Measurements from ENCODE around the gene DCDC1.

DCDC1 gene

GRCh38 chr11:31369348-31370329 is at the start of gene DCDC1, which contains the start of gene DNAJC24:
DCDC1 (minus strand) TSS chr11:31369739; CDS start chr11:31328280, 41,459 bp downstream.
DNAJC24 (plus strand) TSS chr11:31369860; CDS start chr11:31370749, 889 bp downstream.
- DNase-seq (ENCODE audit: low read depth), result peak; percentile 91

DNA sequence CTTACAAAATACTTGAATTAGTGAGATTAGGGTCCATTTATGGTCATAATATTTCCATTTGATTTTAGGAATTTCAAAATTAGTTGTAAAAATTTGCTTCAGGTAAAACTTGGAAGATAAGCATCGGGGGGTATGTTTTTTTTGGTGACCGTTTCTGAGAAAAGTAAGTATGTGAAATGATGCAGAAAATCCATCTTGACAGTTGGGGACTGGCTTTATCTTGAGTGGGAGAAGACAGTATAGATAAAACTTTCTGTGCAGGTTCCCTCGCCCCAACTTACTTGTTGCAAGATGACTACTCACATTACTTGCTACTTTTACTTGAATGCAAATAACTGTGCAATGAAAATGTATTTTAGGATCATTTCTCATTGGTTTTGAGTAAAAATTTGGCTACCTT is 49.6 kb upstream of the DCDC1 start:
- no peak for DNase-seq (ENCODE audit: low read depth)

DNA sequence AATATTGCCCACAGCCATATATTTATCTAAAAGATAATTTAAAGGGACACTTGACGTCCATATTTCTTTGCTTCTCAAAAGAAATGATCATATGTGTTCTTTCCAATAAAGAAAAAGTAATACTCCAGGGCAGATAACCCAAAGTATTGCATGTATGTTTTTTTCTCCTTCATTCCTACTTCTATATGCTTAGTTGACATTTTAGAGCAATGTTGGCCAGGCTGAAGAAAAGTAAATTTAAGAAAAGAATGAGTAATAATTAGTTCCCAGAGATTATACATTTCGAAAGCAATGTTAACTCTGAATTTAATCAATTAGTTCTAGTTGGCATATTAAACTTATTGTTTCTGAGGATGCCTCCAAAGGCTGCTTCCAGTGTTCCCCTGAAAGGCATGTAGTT is 48.3 kb upstream of the DCDC1 start:
- no peak for DNase-seq (ENCODE audit: low read depth)

- no peak for DNase-seq (ENCODE audit: low read depth)
Measured at GRCh38 chr11:31417357-31417756, 47.8 kb upstream of the DCDC1 start.

- DNase-seq (ENCODE audit: low read depth), result no peak
Measured at GRCh38 chr11:31415435-31415834, 45.9 kb upstream of the DCDC1 start.

DNA sequence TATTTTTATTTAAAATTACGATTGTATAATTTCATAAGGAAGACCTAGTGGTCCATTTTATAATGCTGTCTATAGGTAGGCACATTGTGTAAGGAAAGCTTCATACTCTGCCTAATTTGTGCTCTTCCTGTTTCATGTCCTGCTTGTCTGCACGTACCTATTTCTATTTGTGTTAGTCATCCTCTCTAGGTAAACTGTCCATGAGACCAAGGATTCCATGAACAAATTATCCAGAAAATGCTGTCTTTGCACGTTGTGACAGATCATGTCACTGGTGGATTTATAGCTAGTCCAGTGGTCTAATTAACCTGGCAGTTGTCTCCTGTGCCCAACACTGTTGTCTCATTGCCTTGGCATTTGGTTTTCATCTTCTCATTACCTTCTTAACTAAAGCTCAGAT is 44.8 kb upstream of the DCDC1 start:
- no peak for DNase-seq (ENCODE audit: low read depth)

DNA sequence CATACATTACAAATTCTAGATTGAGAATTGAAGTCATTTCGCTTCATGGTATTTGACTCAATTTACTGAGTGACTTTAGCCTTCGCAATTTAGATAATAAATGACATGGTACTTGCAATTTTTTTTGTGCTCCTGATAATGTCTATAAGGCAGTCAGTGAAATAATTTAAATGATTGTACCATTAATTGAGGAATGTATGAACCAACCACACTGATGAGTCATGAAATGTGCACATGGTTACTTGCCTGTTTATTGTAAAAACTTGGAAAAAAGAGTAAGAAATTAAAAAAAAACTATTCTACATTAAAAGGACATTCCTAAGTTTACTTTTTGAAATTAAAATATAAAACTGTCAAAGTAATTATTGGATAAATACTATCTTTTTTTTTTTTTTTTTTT is 43.4 kb upstream of the DCDC1 start:
- DNase-seq (ENCODE audit: low read depth), result no peak

DNA sequence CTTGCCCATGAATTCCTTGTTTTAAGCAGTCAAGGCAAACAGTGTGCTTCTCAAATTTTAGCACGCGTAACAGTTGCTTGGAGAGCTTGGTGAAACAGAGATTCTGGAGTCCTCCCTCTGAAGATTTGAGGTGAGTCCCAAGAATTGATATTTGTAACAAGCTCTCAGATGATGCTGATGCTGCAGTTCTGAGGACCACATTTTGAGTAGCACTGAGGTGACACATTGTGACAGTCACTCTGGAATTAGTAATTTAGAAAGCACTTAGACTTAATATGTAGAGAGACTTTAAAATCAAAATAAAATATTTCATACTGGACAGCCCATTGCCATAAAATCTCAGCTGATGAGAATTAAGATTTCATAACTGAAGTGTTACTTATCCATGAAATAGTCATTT is 38.7 kb upstream of the DCDC1 start:
- DNase-seq (ENCODE audit: low read depth), result no peak

DNA sequence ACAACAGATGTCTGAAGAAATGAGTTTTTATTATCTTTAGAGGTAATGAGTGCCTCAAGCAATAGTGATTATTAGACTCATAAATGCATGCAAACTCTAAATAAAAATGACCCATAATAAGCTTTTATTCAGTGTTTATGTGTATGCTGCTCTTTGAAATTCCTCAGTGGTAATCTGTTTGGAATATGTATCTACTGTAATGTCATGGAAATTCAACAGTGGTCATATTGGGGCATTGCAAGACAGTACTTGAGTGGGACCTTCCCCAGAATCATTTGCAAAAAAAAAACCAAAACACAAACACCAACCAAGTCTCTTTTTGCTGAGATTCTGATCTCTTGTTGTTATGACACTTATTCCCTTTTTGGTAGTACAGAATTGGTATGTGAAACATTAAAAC is 35.1 kb upstream of the DCDC1 start:
- DNase-seq (ENCODE audit: low read depth), result no peak

GRCh38 chr11:31397239-31397834 is 27.8 kb upstream of the DCDC1 start:
- no peak for DNase-seq (ENCODE audit: low read depth)

- no peak for DNase-seq (ENCODE audit: low read depth)
Measured at GRCh38 chr11:31387379-31387778, 17.8 kb upstream of the DCDC1 start.

DNA sequence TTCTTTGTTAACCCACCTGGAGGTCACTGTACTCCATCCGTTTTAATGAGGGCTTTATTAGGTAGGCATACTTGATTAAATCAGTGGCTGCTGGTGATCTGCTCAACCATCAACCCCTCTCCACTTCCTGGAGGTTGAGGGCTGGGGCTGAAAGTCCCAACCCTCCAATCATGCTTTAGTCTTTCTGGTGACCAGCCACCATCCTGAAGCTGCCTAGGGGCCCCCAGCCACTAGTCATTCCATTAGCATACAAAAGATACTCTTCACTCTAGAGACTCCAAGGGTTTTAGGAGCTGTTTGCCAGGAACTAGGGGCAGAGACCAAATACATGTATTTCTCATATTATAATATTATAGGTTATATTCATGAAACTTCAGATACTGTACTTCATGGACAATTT is 13.6 kb upstream of the DCDC1 start:
- DNase-seq (ENCODE audit: low read depth), result no peak

DNA sequence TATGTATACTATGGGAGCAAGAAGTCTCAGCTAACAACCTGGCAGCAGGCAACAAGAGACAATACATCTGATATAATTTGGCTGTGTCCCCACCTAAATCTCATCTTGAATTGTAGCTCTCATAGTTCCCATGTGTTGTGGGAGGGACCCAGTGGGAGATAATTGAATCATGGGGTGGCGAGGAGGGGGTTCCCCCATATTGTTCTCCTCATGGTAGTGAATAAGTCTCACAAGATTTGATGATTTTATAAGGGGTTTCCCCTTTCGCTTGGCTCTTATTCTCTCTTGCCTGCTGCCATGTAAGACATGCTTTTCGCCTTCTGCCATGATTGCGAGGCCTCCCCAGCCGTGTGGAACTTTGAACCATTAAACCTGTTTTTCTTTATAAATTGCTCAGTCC is 6.3 kb upstream of the DCDC1 start:
- DNase-seq (ENCODE audit: low read depth), result no peak

DNA sequence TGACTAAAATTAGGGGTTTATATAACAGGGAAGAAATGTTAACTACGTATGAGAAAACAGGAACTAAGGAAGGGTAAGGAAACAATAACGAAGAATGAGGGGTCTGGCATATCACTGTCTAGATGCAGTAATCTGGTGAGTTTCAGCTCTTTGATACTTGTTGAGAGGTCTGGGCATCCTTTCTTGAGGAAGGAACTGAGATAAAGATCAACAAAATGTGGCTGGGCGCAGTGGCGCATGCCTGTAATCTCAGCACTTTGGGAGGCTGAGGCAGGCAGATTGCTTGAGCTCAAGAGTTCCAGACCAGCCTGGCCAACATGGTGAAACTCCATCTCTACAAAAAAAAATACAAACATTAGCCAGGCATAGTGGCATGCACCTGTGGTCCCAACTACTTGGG is 2.7 kb downstream of the DCDC1 start:
- no peak for DNase-seq (ENCODE audit: low read depth)

DNA sequence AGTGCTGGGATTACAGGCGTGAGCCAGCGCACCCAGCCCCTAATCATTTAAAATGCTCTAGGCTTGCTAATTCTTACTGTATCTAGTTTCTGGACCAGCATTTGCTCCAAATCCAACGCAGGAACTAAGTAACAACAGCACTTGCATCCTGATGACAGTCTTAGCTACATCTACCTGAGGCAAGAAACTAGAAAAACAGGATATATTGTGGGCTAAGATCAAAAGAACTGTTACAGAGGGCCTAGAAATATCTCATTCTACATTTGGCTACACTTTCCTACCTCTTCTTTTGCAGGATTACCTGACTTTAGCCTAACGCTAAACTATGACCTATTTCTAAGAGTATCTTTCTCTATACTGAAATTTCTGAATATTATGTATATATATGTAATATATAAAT is 7.8 kb downstream of the DCDC1 start:
- no peak for DNase-seq (ENCODE audit: low read depth)

GRCh38 chr11:31355817-31356216 is 13.7 kb downstream of the DCDC1 start:
- no peak for DNase-seq (ENCODE audit: low read depth)

GRCh38 chr11:31355131-31355530 is 14.4 kb downstream of the DCDC1 start:
- no peak for DNase-seq (ENCODE audit: low read depth)

GRCh38 chr11:31351168-31351567 is 18.4 kb downstream of the DCDC1 start:
- no peak for DNase-seq (ENCODE audit: low read depth)

GRCh38 chr11:31340903-31341572 is 28.5 kb downstream of the DCDC1 start:
- DNase-seq (ENCODE audit: low read depth), result no peak

GRCh38 chr11:31337806-31338205 is 31.7 kb downstream of the DCDC1 start:
- DNase-seq (ENCODE audit: low read depth), result no peak

DNA sequence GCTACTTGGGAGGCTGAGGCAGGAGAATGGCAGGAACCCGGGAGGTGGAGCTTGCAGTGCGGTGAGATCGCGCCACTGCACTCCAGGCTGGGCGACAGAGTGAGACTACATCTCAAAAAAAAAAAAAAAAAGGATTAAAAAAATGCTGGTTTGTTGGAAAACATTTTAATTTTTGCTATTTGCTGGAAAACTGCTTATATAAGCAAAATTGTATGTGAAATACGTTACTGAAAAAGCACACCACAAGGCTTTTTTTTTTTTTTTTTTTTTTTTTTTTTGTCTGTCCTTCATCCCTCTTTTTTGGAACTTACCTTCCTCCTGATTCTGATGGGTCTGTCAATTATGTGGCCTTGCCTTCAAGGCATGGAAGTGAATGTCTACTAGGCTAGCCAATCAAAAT is 40.8 kb downstream of the DCDC1 start:
- DNase-seq (ENCODE audit: low read depth), result no peak

- DNase-seq (ENCODE audit: low read depth), result no peak
Measured at GRCh38 chr11:31327417-31327816, 42.1 kb downstream of the DCDC1 start.
